Muscle of leg (tissue), 11 donors: ENCODE measurements around the gene AOPEP. TPM values are rescaled to one million over a fixed set of nuclear protein-coding genes. Genes with fewer than 3 reads are reported as not detected.

ENCODE experiments used
- DNase-seq: peaks from one replicate; pipeline ENCODE4 v3.0.0; 2013
- H3K27ac ChIP-seq: one replicate; pipeline ENCODE4 v1.5.1; 2013; ENCODE audit warnings: mild to moderate bottlenecking, low read length, control low read depth
- H3K27me3 ChIP-seq: one replicate; pipeline ENCODE4 v1.6.1; 2013; ENCODE audit warnings: low read length; ENCODE audit not compliant: control insufficient read depth, insufficient read depth
- H3K36me3 ChIP-seq: one replicate; pipeline ENCODE4 v1.6.1; 2013; ENCODE audit warnings: low read length; ENCODE audit not compliant: control insufficient read depth, insufficient read depth
- H3K4me1 ChIP-seq: one replicate; pipeline ENCODE4 v1.6.1; 2013; ENCODE audit warnings: low read length; ENCODE audit not compliant: control insufficient read depth, insufficient read depth
- H3K4me3 ChIP-seq: one replicate; pipeline ENCODE4 v1.5.1; 2013; ENCODE audit warnings: low read length, control low read depth
- H3K9me3 ChIP-seq: replicated peaks from 2 replicates; pipeline ENCODE4 v1.6.1; 2013; ENCODE audit warnings: low read depth, low read length; ENCODE audit not compliant: control insufficient read depth
- WGBS: methylation state at CpG from one replicate; pipeline ENCODE4 v1.1.5; 2013; ENCODE audit warnings: missing lambda C conversion rate; ENCODE audit not compliant: insufficient coverage; 5-methylcytosine and 5-hydroxymethylcytosine counted together
- polyA plus RNA-seq, 8 donors: library from polyadenylated mRNA; unstranded; fragments of 120-200 nt; gene quantifications; one replicate each; pipeline versions ENCODE4 v1.2.1 to v1.2.3, GENCODE V29; 2013; ENCODE audit warnings: inconsistent platforms in 1 of 8, low replicate concordance in 1 of 8; ENCODE audit not compliant: insufficient read length in 8 of 8, insufficient read depth in 1 of 8
- total RNA-seq: library from RNA; stranded (reverse); fragments of 120-200 nt; gene quantifications from one replicate; pipeline ENCODE4 v1.2.4, GENCODE V29; 2013

The AOPEP gene
- total and polyA plus RNA-seq, 9 donors: 35.0 to 52.3 (median 43.3) TPM

DNA sequence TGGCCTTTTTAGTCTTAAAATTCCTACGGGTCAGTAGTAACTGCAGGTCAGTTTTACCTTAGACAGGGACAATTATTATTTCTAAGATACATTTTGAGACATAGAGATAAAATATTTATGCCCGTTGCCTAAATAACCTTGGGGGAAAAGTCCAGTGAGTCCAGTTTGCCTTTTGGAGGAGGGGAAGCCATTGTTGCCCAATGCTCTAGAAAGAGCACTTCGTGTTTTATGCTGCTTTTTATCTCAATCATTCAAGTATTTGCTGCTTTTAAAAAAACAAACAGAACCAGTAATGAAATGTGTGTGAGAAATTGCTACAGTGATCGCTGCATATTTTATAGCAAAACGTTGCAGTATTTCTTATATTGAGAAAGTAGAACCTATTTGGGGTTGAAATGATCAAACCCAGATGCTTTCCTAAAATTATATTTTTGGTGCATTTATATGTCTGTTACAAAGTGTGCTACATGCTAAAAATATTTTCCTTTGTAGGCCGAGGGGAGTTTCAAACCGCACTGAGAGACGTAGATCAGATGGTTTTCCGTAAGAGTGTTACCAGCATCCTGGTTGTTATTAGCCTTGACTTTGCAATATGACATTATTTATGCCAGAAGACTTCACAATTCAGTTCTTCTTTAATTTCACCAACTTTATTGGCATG is 266.8 kb downstream of the AOPEP start:
- no CpG with 5 or more reads among the region's 9 CpGs for WGBS
- Histone ChIP-seq H3K36me3 (peaks cover 2% of the 10 kb centered on the region), H3K27me3 (no peaks in the 10 kb centered on the region), H3K27ac (no peak overlapping the region), H3K4me3 (no peak overlapping the region), H3K9me3 (no peaks in the 10 kb centered on the region), H3K4me1 (peaks cover 8% of the 10 kb centered on the region)
- no peak for DNase-seq

DNA sequence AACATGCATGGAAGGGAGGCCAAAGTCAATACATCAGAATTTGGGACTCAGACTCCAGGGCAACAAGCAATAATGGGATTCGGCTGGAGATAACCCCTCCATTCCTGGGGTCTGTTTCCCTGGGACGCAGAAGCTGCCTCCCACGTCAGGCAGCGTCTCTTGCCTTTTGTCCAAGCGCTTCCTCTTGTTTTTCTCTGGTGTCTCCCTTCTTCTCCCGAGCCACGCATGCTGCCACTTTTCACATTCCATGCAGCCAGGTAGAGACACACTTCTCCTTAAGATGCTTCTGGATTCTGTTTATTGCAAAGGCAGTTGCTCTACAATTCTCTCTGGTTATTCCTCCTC is 267.3 kb downstream of the AOPEP start:
- no peak overlapping the region for H3K4me3 ChIP-seq
- H3K9me3 ChIP-seq: no peaks in the 10 kb centered on the region
- peaks cover 8% of the 10 kb centered on the region for H3K4me1 ChIP-seq
- peaks cover 2% of the 10 kb centered on the region for H3K36me3 ChIP-seq
- H3K27ac ChIP-seq: no peak overlapping the region
- 64% methylated on average over 5 of the region's 7 CpGs for WGBS
- DNase-seq: no peak
- H3K27me3 ChIP-seq: no peaks in the 10 kb centered on the region

DNA sequence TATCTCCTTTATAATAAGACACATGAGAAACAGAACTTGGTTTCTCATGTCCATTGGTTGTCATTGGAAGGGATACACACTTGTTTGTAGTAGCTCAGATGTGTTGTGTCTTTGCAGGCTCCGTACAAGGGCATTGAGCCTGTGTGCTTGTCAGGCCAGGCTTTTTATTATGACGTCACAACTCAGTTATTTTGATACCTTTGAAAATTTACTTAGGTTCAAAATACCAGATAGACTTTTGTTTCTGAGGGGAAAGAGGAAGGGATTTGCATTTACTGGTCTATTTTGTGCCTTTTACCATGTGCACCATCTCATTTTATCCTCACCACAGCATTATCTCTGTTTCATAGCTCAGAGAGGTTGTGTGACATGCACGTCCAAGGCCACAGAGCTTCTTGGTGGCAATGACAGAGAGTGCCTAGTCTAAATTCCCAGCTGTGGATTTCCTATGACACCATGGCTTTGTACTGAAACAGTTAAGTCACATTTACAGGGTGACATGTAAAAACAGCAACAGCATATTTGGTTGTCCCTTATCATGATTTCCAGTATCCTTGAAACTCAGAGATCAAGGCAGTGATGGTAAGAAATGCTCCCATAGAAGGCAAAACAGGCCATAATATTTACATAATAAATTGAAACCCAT is 268.7 kb downstream of the AOPEP start:
- Histone ChIP-seq H3K27ac (peak overlapping the region; percentile 63), H3K27me3 (no peaks in the 10 kb centered on the region), H3K4me1 (peaks cover 8% of the 10 kb centered on the region), H3K36me3 (no peaks in the 10 kb centered on the region), H3K9me3 (no peaks in the 10 kb centered on the region), H3K4me3 (no peak overlapping the region)
- no peak for DNase-seq
- 83% methylated on average over 1 of the region's 3 CpGs for WGBS

DNA sequence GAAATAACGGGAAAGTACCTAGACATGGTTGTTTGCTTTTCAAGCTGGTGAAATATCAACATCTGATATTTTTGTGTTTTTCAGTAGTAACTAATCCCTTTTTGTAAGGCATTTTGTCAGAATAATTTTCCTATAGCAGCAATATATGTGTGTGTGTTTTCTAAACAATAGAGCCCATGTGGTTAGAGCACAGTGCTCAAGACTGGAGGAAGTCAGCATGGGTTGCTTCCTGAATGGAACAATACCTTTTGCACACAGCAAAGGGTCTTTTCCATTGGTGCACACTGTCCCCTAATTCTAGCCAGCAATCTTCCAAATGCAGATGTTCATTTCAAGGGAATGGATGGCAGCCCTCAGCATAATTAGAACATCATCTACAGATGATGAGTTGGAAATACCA is 270.1 kb downstream of the AOPEP start:
- peak overlapping the region; percentile 71 for H3K27ac ChIP-seq
- DNase-seq: no peak
- H3K4me3 ChIP-seq: no peak overlapping the region
- peaks cover 8% of the 10 kb centered on the region for H3K4me1 ChIP-seq
- no peaks in the 10 kb centered on the region for H3K36me3 ChIP-seq
- no CpG with 5 or more reads among the region's 1 CpG for WGBS
- no peaks in the 10 kb centered on the region for H3K27me3 ChIP-seq
- H3K9me3 ChIP-seq: no peaks in the 10 kb centered on the region

DNA sequence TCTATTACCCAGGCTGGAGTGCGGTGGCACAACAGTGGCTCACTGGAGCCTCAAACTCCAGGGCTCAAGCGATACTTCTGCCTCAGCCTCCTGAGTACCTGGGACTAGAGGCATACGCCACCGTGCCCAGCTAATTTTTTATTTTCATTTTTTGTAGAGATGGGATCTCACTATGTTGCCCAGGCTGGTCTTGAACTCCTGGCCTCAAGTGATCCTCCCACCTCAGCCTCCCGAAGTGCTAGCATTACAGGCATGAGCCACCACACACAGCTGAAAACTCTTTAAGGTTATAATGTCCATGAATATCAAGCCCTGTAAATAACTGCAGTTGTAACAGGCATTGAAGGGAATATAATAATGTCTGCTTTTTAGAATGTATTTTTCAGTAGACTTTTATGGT is 271.2 kb downstream of the AOPEP start:
- H3K4me3 ChIP-seq: no peak overlapping the region
- WGBS: 100% methylated on average over 1 of the region's 5 CpGs
- H3K27ac ChIP-seq: peak overlapping the region; percentile 71
- peaks cover 2% of the 10 kb centered on the region for H3K27me3 ChIP-seq
- H3K4me1 ChIP-seq: peaks cover 10% of the 10 kb centered on the region
- no peaks in the 10 kb centered on the region for H3K9me3 ChIP-seq
- H3K36me3 ChIP-seq: no peaks in the 10 kb centered on the region
- DNase-seq: no peak

DNA sequence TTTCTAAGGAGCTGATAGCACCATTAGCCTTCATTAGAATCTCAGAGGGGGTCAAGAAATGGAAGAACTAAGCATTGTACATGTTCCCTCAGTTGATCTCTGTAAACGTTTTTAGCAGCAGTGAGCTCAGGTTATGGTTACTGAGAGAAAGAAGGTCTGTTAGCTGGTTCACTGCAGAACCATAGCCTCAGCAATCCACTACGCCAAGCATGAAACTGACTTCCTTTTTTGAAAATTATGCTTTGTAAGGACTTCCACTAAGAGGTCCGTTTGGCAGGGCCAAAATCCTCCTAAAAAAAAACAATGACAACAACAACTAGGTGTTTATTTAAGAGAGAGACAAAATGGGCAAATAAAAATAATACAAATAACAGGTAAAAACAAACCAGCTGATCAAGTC is 273.3 kb downstream of the AOPEP start:
- Histone ChIP-seq H3K36me3 (no peaks in the 10 kb centered on the region), H3K27ac (no peak overlapping the region)
- no peak for DNase-seq

DNA sequence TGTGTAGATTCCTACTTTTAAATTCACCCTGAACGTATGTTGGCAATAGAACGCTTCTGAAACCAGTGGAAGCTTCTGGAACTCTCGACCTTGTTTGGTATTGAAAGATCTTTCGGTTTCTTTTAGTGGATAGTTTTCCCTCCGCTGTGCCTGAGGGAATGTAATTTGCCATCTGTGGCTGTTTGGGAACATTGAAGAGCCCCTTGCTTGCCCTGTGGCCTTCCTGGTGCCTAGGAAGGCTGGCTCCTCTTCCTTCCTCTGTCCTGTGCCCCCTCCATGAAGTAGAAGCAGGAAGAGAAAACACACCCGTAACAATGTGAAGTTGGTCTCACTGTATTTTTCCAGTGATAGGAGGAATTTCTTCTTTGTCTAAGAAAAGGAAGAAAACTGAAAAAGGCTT is 274.3 kb downstream of the AOPEP start:
- H3K4me1 ChIP-seq: peaks cover 11% of the 10 kb centered on the region
- H3K27me3 ChIP-seq: peaks cover 10% of the 10 kb centered on the region
- H3K9me3 ChIP-seq: no peaks in the 10 kb centered on the region
- no peak for DNase-seq
- WGBS: 78% methylated on average over 3 of the region's 6 CpGs
- H3K4me3 ChIP-seq: no peak overlapping the region
- H3K36me3 ChIP-seq: no peaks in the 10 kb centered on the region
- H3K27ac ChIP-seq: peak overlapping the region; percentile 62

More for the DNA sequence above, 273.3 kb downstream of the AOPEP start:
- Histone ChIP-seq H3K4me1 (peaks cover 17% of the 10 kb centered on the region), H3K4me3 (no peak overlapping the region), H3K27me3 (peaks cover 8% of the 10 kb centered on the region), H3K9me3 (no peaks in the 10 kb centered on the region)
- no CpG with 5 or more reads among the region's 3 CpGs for whole genome bisulfite sequencing

DNA sequence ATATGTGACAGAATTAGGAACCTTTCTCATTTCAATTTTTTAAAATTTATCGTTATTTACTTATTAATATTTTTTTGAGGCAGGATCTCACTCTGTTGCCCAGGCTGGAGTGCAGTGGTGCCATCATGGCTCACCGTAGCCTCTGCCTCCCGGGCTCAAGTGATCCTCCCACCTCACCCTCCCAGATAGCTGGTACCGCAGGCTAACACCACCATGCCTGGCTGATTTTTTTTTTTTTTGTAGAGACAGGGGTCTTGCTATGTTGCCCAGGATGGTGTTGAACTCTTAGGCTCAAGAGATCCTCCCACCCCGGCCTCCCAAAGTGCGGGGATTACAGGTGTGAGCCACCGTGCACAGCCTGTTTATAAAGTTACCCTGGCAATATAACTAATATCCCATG is 275.2 kb downstream of the AOPEP start:
- peaks cover 10% of the 10 kb centered on the region for H3K27me3 ChIP-seq
- H3K4me3 ChIP-seq: no peak overlapping the region
- H3K9me3 ChIP-seq: no peaks in the 10 kb centered on the region
- H3K36me3 ChIP-seq: no peaks in the 10 kb centered on the region
- H3K27ac ChIP-seq: no peak overlapping the region
- peaks cover 11% of the 10 kb centered on the region for H3K4me1 ChIP-seq
- WGBS: no CpG with 5 or more reads among the region's 7 CpGs
- no peak for DNase-seq

DNA sequence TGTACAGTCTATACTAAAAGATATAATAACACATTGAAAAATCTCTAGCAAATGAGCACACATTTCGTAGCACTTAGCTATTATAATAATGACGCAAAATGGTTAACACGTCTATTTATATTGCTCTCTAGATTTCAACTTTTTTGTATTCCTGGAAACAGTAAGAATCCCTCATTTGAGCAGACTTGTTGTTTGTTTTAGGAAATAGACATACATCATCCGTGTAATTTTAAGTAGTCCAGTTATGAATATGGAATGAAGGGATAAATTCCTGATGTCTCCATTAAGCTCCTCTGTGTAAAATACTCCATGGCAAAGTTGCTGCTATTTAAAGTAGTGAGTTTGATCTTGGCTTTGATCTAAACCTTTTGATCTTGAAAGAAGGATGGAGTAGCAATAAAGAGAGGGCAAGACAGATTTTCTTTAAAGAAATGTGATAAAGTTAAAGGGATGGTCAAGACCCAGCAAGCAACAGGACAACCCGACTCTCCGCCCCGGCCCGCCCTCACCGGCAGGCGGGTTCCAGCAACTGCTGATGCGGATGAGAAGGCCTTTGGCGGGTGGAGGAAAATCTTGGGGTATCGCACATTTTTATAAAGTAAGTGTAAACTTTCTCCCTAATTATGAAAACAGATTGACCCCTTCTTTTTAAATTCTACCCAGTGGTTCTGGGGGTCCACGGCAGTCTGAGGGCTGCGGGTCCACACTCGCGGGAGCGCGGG is 277.4 kb downstream of the AOPEP start:
- Histone ChIP-seq H3K27ac (peak overlapping the region; percentile 96), H3K36me3 (no peaks in the 10 kb centered on the region), H3K9me3 (no peaks in the 10 kb centered on the region), H3K4me1 (peaks cover 18% of the 10 kb centered on the region), H3K4me3 (peak overlapping the region; percentile 82), H3K27me3 (peaks cover 10% of the 10 kb centered on the region)
- peak; percentile 67 for DNase-seq
- WGBS: 0% methylated on average over 7 of the region's 19 CpGs

DNA sequence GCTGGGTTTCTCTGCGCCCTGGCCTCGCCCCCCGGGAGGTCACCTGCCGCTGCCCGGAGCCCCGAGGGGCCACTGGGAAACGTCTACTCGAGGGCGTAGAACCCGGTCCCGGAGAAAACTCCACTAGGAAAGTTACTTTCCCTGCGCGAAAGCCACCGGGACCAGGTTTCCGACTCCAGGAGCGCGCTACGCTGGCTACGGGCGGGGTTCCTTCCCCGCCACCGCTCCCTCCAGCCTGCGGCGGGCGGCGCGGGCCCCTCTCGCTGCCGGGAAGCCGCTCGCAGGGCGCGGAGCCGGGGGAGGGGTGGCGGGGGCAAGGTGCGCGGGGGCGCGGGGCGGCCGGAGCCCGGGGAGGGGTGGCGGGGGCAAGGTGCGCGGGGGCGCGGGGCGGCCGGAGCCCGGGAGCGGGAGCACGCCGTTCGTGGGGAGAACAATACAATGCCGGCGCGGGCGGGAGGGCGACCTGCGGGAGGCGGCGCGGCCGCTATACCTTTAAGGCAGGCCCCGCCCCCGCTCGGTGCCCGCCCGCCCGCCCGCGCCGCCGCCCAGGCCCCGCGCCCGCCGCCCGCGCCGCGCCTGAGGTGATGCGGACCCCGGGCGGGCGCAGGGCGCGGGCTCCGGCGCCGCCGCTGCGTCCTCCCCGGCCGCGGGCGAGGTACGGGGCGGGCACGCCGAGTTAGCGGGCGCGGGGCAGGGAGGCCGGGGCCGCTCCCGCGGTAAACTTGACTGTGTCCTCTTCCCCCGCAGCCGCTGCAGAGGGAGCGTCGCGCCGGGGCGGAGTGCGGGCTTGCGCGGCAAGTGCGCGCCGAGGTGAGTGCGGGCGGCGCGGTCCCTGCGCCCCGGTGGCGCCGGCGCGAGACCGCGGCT is 278.1 kb downstream of the AOPEP start:
- peak; percentile 46 for DNase-seq
- Histone ChIP-seq H3K27me3 (peaks cover 10% of the 10 kb centered on the region), H3K36me3 (no peaks in the 10 kb centered on the region), H3K9me3 (no peaks in the 10 kb centered on the region), H3K27ac (peak overlapping the region; percentile 96), H3K4me1 (peaks cover 20% of the 10 kb centered on the region), H3K4me3 (peak overlapping the region; percentile 82)
- WGBS: under 1% methylated on average over 111 of the region's 133 CpGs
